Tibial nerve (tissue), 4 donors: ENCODE results near the gene SEC23A.

ENCODE experiments used
- CTCF ChIP-seq, 5 experiments: fragments of 200-600 bp in 3 of 5; fragments of 450-650 bp in 2 of 5; sonication (generic) in 3 of 5; IDR thresholded peaks; one replicate each; pipeline ENCODE4 v1.5.1; 2016 to 2019; ENCODE audit warnings: antibody characterized with exemption in 5 of 5, mild to moderate bottlenecking in 3 of 5, moderate library complexity in 2 of 5
- EP300 ChIP-seq, 2 donors: sonication (generic); formaldehyde crosslinking; IDR thresholded peaks; one replicate each; pipeline ENCODE4 v1.6.1; 2017; ENCODE audit warnings: antibody characterized with exemption in 2 of 2, mild to moderate bottlenecking in 1 of 2
- POLR2A ChIP-seq, 2 donors: fragments of 450-650 bp; IDR thresholded peaks; one replicate each; pipeline ENCODE4 v1.6.1; 2017; ENCODE audit warnings: antibody characterized with exemption in 2 of 2, mild to moderate bottlenecking in 2 of 2, moderate library complexity in 2 of 2

GRCh38 chr14:39069923-39070322 is 33.1 kb downstream of the SEC23A start:
- TF ChIP-seq CTCF (IDR thresholded peaks at IDR 0.05) (no peak), POLR2A (IDR thresholded peaks at IDR 0.05) (no peak), EP300 (IDR thresholded peaks at IDR 0.05) (no peak)
